ENCODE results near the gene CDK11B.

CDK11B gene

DNA sequence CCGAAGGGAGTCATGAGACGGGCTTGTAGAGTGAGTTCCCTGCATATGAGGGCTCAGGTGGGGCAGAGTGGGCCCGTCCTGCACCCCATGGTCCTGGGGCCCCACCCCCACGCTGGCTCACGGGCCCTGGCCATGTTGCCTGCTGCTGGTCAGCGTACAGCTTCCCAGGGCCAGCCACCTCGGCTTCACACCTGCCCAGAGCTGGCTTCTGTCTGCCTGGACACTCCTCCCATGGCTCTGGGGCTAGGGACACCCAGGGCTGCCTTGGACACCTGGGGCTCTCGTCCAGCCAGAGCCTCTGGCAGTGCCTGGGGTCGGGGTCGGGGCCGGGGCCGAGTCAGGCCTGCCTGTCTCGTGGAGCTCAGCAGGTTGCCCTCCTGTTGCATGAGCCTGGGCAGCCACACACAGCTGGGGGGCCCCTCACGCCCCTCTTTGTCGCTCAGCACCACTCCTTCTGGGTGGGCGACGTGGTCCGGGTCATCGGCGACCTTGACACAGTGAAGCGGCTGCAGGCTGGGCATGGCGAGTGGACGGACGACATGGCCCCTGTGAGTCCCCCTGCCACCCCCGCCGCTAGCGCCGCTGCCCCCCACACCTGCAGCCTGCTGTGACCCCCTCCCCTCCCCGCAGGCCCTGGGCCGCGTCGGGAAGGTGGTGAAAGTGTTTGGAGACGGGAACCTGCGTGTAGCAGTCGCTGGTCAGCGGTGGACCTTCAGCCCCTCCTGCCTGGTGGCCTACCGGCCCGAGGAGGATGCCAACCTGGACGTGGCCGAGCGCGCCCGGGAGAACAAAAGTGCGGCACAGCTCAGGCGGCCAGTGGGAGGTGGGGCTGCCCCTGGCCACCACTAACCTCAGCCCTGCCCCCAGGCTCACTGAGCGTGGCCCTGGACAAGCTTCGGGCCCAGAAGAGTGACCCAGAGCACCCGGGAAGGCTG, 32.3 kb downstream of the CDK11B start:
- H3K27ac ChIP-seq (replicated peaks), result no peak overlapping the region
- DNase-seq (ENCODE audit: low read depth in 1 of 2, low spot score in 1 of 2), result no peak
- TF ChIP-seq, protein P1, sequence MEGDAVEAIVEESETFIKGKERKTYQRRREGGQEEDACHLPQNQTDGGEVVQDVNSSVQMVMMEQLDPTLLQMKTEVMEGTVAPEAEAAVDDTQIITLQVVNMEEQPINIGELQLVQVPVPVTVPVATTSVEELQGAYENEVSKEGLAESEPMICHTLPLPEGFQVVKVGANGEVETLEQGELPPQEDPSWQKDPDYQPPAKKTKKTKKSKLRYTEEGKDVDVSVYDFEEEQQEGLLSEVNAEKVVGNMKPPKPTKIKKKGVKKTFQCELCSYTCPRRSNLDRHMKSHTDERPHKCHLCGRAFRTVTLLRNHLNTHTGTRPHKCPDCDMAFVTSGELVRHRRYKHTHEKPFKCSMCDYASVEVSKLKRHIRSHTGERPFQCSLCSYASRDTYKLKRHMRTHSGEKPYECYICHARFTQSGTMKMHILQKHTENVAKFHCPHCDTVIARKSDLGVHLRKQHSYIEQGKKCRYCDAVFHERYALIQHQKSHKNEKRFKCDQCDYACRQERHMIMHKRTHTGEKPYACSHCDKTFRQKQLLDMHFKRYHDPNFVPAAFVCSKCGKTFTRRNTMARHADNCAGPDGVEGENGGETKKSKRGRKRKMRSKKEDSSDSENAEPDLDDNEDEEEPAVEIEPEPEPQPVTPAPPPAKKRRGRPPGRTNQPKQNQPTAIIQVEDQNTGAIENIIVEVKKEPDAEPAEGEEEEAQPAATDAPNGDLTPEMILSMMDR (IDR thresholded peaks at IDR 0.05; ENCODE audit: insufficient read depth, low read length), result no peak
- TF ChIP-seq POLR2AphosphoS5 (IDR thresholded peaks at IDR 0.05; ENCODE audit: low read depth), result no peak
- TF ChIP-seq REST (IDR thresholded peaks at IDR 0.05; ENCODE audit: insufficient replicate concordance, low read depth), result no peak
- no peak for TF ChIP-seq GABPA (IDR thresholded peaks at IDR 0.05; ENCODE audit: low read depth)
- TF ChIP-seq SPI1 (IDR thresholded peaks at IDR 0.05; ENCODE audit: borderline replicate concordance, low read depth), result no peak
- no peak overlapping the region for H3K4me3 ChIP-seq (replicated peaks; ENCODE audit: insufficient read depth, low read length)
- H3K27me3 ChIP-seq (ENCODE audit: insufficient read depth, poor library complexity, severe bottlenecking), result peaks cover 6% of the 10 kb centered on the region

DNA sequence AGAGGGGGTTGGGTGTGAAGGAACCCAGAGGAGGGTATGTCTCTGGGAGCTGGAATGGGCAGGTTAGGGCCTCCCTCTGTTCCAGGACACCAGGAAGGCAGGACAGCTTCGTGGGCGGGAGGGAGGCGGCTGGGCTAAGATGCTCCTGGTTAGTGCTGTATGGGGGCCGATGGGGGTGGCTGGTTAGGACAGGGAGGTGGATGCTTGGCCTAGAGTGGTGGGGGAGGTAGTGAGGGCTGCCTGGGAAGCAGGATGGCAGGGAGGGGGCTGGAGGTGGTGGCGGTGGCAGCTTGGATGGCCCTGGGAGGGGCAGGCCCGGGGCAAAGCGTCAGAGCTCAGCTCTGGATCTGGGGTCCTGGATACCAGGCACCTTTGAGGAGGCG, 33.0 kb downstream of the CDK11B start:
- no peak for TF ChIP-seq SPI1 (IDR thresholded peaks at IDR 0.05; ENCODE audit: borderline replicate concordance, low read depth)
- Histone ChIP-seq H3K27me3 (ENCODE audit: insufficient read depth, poor library complexity, severe bottlenecking) (peaks cover 2% of the 10 kb centered on the region), H3K4me3 (replicated peaks; ENCODE audit: insufficient read depth, low read length) (no peak overlapping the region), H3K27ac (replicated peaks) (no peak overlapping the region)
- DNase-seq (ENCODE audit: low read depth in 1 of 2, low spot score in 1 of 2), result no peak

DNA sequence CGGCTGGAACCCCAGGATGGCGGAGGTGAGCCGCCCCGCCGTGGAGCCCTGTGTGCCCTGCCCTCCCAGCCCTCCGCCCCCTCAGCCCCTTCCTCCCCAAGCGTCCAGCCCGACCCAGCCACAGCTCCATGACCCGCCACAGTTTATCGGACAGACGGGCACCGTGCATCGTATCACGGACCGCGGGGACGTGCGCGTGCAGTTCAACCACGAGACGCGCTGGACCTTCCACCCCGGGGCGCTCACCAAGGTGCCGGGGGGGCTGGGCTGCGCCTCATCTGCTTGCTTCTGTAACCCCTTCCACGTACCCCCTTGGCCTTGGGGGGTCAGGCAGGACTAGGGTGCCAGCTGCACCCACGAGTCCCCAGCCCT, 33.4 kb downstream of the CDK11B start:
- TF ChIP-seq, protein P1 (IDR thresholded peaks at IDR 0.05; ENCODE audit: insufficient read depth, low read length), result no peak
- TF ChIP-seq SPI1 (IDR thresholded peaks at IDR 0.05; ENCODE audit: borderline replicate concordance, low read depth), result no peak
- TF ChIP-seq GABPA (IDR thresholded peaks at IDR 0.05; ENCODE audit: low read depth), result no peak
- TF ChIP-seq POLR2AphosphoS5 (IDR thresholded peaks at IDR 0.05; ENCODE audit: low read depth), result no peak
- no peak for TF ChIP-seq REST (IDR thresholded peaks at IDR 0.05; ENCODE audit: insufficient replicate concordance, low read depth)
- Histone ChIP-seq H3K27ac (replicated peaks) (no peak overlapping the region), H3K4me3 (replicated peaks; ENCODE audit: insufficient read depth, low read length) (no peak overlapping the region), H3K27me3 (ENCODE audit: insufficient read depth, poor library complexity, severe bottlenecking) (no peaks in the 10 kb centered on the region)
- DNase-seq (ENCODE audit: low read depth in 1 of 2, low spot score in 1 of 2), result no peak

GRCh38 chr1:1624443-1625403, 34.1 kb downstream of the CDK11B start:
- DNase-seq (ENCODE audit: low read depth in 1 of 2, low spot score in 1 of 2), result no peak
- TF ChIP-seq POLR2AphosphoS5 (IDR thresholded peaks at IDR 0.05; ENCODE audit: low read depth) (no peak), GABPA (IDR thresholded peaks at IDR 0.05; ENCODE audit: low read depth) (no peak), REST (IDR thresholded peaks at IDR 0.05; ENCODE audit: insufficient replicate concordance, low read depth) (no peak), SPI1 (IDR thresholded peaks at IDR 0.05; ENCODE audit: borderline replicate concordance, low read depth) (no peak)
- TF ChIP-seq, protein P1 (IDR thresholded peaks at IDR 0.05; ENCODE audit: insufficient read depth, low read length), result no peak
- H3K4me3 ChIP-seq (replicated peaks; ENCODE audit: insufficient read depth, low read length), result no peak overlapping the region

More at GRCh38 chr1:1624443-1625403, 34.1 kb downstream of the CDK11B start:
- no peaks in the 10 kb centered on the region for H3K27me3 ChIP-seq (ENCODE audit: insufficient read depth, poor library complexity, severe bottlenecking)
- H3K27ac ChIP-seq (replicated peaks), result no peak overlapping the region

All from HL-60 (cell line).